Motor neuron (in vitro differentiated cells): ENCODE results near the gene CCDC34. TPM values are rescaled to one million over a fixed set of nuclear protein-coding genes. Genes with fewer than 3 reads are reported as not detected.

Experiments used
- ATAC-seq, 8 experiments: fragments of 200-7000 bp; cut with Tn5 transposase; replicated peaks in 6 of 8; 2 replicates each; pipeline ENCODE4 v1.8.0; 2021; ENCODE audit warnings: mild to moderate bottlenecking in 8 of 8, moderate library complexity in 8 of 8
- H3K27ac ChIP-seq, 2 donors: fragments of 250-450 bp; sonication (Bioruptor Pico); 2 replicates each; pipeline ENCODE4 v1.9.0; 2021; ENCODE audit warnings: antibody characterized with exemption in 2 of 2, mild to moderate bottlenecking in 2 of 2, moderate library complexity in 1 of 2
- H3K4me1 ChIP-seq, 2 donors: fragments of 250-450 bp; sonication (Bioruptor Pico); replicated peaks in 1 of 2; 2 replicates each; pipeline ENCODE4 v1.6.1; 2021; ENCODE audit warnings: antibody characterized with exemption in 2 of 2, mild to moderate bottlenecking in 2 of 2, moderate library complexity in 1 of 2
- H3K4me3 ChIP-seq, 5 donors: fragments of 250-450 bp; sonication (Bioruptor Pico); 2 replicates each; pipeline ENCODE4 v1.9.0; 2021; ENCODE audit warnings: antibody characterized with exemption in 5 of 5, mild to moderate bottlenecking in 5 of 5, moderate library complexity in 4 of 5
- WGBS, 10 experiments: fragments of 450-650 bp; shearing (Covaris generic); methylation state at CpG; one replicate each; pipeline ENCODE4 v1.0.0; 2022; 5-methylcytosine and 5-hydroxymethylcytosine counted together
- in situ Hi-C, 9 experiments: fragments of 400-800 bp; cut with MboI; loops; one replicate each; pipeline ENCODE4 v1.15.0; 2021; ENCODE audit warnings: low sequenced_read_pairs in 9 of 9, low pct_unique_long_range_greater_than_20kb in 2 of 9; ENCODE audit not compliant: unreplicated experiment in 9 of 9
- total RNA-seq, 8 experiments: library from RNA; unstranded; fragments of 300-600 nt; gene quantifications; 2 replicates each; pipeline versions ENCODE4 v1.2.3 to v1.2.4, GENCODE V29; 2022

The CCDC34 gene
- total RNA-seq, 8 experiments from 2014 or later: 9.4 to 40.2 (median 23.9) TPM

DNA sequence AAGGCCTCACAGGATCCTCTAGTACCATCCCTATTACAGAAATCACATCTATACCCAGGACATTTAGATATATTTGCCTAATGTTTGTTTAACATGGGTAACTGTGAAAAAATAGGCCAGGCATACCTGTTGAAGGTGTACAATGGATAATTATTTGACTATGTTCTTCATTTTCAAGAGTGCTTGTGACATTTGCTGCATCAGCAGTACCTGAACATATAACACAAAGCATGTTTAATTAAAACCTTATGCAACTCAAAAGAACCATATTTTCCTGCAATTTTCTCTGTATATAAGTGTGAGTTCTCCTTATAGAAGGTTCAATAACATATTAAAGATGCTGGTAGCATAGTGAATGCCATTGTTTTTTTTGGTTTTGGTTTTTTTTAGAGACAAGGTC is 8.5 kb upstream of the CCDC34 start:
- H3K27ac ChIP-seq: no peak overlapping the region
- ATAC-seq: no peak
- H3K4me1 ChIP-seq: no peaks in the 10 kb centered on the region
- in situ Hi-C loops: loop anchor here in 1 of 9 experiments (25.0 kb wide), 1 partner anchor 91 kb away; the partner anchor contains the start of gene LGR4
- no peak overlapping the region for H3K4me3 ChIP-seq

DNA sequence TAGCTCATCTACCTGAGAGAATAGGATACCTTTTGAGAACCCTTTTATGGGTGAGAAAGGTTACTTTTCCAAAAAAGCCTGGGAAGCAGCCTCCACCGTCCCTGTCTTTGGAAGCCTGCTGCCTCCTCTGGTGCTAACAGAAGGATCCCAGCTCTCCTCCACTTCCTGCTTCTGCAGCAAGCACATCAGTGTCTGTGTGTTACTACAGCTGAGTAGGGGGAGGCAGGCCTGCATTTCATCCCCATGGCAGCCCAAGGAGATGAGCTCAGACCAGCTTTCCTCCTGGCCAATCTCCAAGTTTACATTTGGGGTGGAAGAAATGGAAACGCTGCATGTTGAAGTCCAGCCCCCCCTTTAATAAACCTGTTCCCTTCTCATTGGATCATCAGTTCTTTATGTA is 7.4 kb upstream of the CCDC34 start:
- no peaks in the 10 kb centered on the region for H3K4me1 ChIP-seq
- ATAC-seq: peak in 2 of 8 experiments; percentile 57 to 95
- H3K4me3 ChIP-seq: no peak overlapping the region
- in situ Hi-C loops: loop anchor here in 1 of 9 experiments (25.0 kb wide), 1 partner anchor 92 kb away; the partner anchor contains the start of gene LGR4
- 20 to 100% (median 79%) methylated on average over 1 to 2 of the region's 2 CpGs; no CpG with 5 or more reads in 5 of the 10 experiments for WGBS, 10 experiments
- H3K27ac ChIP-seq: no peak overlapping the region

- in situ Hi-C loops: loop anchor here in 1 of 9 experiments (25.0 kb wide), 1 partner anchor 94 kb away; the partner anchor contains the start of gene LGR4
- Histone ChIP-seq H3K27ac (no peak overlapping the region), H3K4me1 (peaks cover 6% of the 10 kb centered on the region in 2 donors)
Measured at GRCh38 chr11:27367881-27368280, 4.9 kb upstream of the CCDC34 start.

DNA sequence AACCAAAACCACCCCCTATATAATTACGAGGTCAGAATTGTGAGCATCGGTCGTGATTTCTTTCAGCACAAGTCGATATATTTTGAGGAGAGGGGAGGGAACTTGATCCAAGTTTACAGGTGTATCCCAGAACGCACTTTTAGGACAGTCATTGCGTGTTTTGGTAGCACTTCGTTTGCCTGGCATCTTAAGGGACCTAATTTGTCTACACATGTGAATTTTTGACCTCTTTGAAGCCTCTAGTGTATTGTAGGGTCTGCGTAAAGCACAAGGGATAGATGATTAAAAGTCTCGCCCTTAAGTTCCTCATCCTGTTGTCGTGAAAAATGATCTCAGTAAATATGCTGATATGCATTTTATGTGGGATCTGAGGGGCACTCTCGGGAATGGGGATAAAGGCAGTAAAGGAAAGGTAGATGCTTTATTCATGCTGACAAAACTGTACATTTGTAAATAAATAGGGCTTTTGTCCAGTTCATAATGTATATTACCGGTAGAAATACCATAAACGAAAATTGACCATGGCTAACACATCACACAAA is 632 bp upstream of the CCDC34 start:
- ATAC-seq: no peak
- H3K4me1 ChIP-seq: peaks cover 12 to 15% of the 10 kb centered on the region in 2 donors
- WGBS, 10 experiments: 34 to 80% (median 60%) methylated on average over 1 to 11 of the region's 13 CpGs
- in situ Hi-C loops: loop anchor here in 1 of 9 experiments (25.0 kb wide), 1 partner anchor 99 kb away; the partner anchor contains the start of gene LGR4
- peak overlapping the region; percentile 46 to 66 (median 58) for H3K4me3 ChIP-seq
- H3K27ac ChIP-seq: peak overlapping the region; percentile 31 to 72

More at GRCh38 chr11:27367881-27368280, 4.9 kb upstream of the CCDC34 start:
- peak in 1 of 8 experiments; percentile 19 for ATAC-seq
- no peak overlapping the region for H3K4me3 ChIP-seq
- WGBS, 10 experiments: 73 to 96% (median 90%) methylated on average over 2 to 10 of the region's 10 CpGs; no CpG with 5 or more reads in 1 of the 10 experiments

DNA sequence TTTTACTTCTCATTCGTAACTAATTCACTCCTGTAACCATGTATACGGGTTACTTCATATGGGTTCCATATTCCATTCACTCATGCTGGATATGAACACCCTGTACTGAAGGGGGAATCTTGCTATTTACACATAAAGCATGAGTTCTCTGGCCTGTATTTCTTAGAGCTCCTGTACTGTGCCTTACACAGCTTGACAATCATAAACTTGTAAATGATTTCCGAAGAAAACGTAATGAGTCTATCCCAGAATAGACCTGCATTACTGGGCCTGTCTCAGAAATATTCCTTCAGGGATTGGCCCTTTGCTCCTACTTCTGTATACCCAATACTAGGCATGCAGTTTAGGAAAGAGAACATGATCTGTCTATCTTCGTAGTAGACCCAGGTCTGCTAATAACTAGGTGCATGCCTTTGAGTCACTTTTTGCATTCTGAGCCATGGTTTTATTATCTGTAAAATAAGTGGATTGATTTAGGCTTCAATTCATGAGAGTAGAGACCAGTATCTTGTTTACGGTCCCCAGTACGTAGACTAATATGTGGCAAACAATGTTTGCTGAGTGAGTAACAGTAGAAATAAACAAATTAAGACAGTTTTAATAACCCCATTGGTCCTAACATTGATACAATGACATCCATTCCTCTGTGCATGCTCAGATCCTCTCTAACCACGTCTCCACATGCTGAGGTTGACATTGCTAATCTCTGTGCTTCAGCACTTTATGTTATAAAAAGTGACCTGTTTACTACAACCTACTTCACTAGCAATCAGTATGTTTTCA is 1.2 kb downstream of the CCDC34 start:
- in situ Hi-C loops: loop anchor here in 1 of 9 experiments (25.0 kb wide), 1 partner anchor 100 kb away; the partner anchor contains the start of gene LGR4
- H3K4me3 ChIP-seq: peak overlapping the region; percentile 46 to 66 (median 58)
- WGBS, 10 experiments: 17 to 89% (median 65%) methylated on average over 2 to 8 of the region's 8 CpGs; no CpG with 5 or more reads in 2 of the 10 experiments
- peak in 2 of 8 experiments; percentile 3 to 8 for ATAC-seq
- H3K27ac ChIP-seq: no peak overlapping the region
- H3K4me1 ChIP-seq: peaks cover 12 to 15% of the 10 kb centered on the region in 2 donors

- in situ Hi-C loops: loop anchor here in 1 of 9 experiments (25.0 kb wide), 1 partner anchor 104 kb away; the partner anchor contains the start of gene LGR4
- Histone ChIP-seq H3K4me1 (peaks cover 6 to 9% of the 10 kb centered on the region in 2 donors), H3K27ac (no peak overlapping the region), H3K4me3 (no peak overlapping the region)
- WGBS, 10 experiments: 75 to 100% (median 100%) methylated on average over 1 of the region's 1 CpG; no CpG with 5 or more reads in 3 of the 10 experiments
- no peak for ATAC-seq
Measured at GRCh38 chr11:27358296-27358695, 4.7 kb downstream of the CCDC34 start.

DNA sequence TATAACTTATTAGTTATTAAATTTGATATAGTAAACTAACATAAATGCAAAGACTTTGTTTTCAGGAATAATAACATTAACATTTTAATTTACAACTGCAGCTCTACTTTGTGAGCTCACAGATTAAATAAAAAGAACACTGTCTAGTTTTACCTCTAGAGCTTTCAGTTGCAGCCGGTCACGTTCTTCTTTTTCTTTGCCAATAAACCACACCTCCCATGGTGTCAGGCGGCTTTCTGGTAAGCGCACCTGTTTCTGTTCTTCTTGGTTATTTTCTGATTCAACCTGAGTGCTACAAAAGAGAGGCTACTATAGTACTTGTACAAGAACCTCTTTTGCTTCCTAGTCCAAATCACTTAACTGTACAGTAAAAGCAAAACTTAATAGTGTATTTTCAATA is 5.8 kb downstream of the CCDC34 start:
- Histone ChIP-seq H3K4me1 (peaks cover 6 to 7% of the 10 kb centered on the region in 2 donors), H3K4me3 (no peak overlapping the region), H3K27ac (no peak overlapping the region)
- in situ Hi-C loops: loop anchor here in 1 of 9 experiments (25.0 kb wide), 1 partner anchor 105 kb away; the partner anchor contains the start of gene LGR4
- 60 to 100% (median 90%) methylated on average over 1 to 4 of the region's 4 CpGs for WGBS, 10 experiments
- ATAC-seq: no peak

DNA sequence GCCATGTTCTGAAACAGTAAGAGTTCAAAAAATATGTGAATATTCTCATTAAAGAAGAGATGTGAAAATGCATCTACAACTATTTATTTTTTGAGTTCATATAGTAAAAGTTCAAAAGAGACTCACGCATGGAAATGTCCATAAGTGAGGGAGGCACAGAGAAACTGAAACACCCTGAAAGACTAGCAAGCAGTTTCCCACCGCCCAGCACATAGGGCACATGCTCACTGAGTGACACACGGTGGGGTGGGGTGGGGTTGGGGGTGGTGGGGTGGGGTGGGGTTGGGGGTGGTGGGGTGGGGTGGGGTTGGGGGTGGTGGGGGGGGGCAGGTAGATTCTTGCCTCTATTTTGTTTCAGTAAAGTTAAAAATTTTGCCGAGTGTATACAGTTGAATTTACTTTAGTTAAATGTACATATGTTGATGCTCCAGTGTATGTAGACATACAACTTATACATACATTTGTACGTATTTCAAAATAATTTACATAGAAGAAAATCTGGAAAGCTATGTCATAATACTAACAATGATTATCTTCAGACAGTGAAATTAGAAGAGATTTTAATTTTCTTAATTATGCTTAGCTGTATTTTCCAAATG is 6.3 kb downstream of the CCDC34 start:
- in situ Hi-C loops: loop anchor here in 1 of 9 experiments (25.0 kb wide), 1 partner anchor 106 kb away; the partner anchor contains the start of gene LGR4
- ATAC-seq: peak in 2 of 8 experiments; percentile 22 to 57
- H3K4me3 ChIP-seq: no peak overlapping the region
- 0 to 100% (median 92%) methylated on average over 1 to 4 of the region's 5 CpGs; no CpG with 5 or more reads in 3 of the 10 experiments for WGBS, 10 experiments
- H3K27ac ChIP-seq: no peak overlapping the region
- H3K4me1 ChIP-seq: peaks cover 2% of the 10 kb centered on the region in 2 donors

GRCh38 chr11:27355575-27356104 is 7.4 kb downstream of the CCDC34 start:
- no peak overlapping the region for H3K4me3 ChIP-seq
- H3K4me1 ChIP-seq: no peaks in the 10 kb centered on the region
- 56 to 100% (median 94%) methylated on average over 1 to 3 of the region's 3 CpGs for WGBS, 10 experiments
- no peak overlapping the region for H3K27ac ChIP-seq
- no peak for ATAC-seq
- in situ Hi-C loops: loop anchor here in 1 of 9 experiments (25.0 kb wide), 1 partner anchor 107 kb away; the partner anchor contains the start of gene LGR4

- H3K4me3 ChIP-seq: no peak overlapping the region
- no peaks in the 10 kb centered on the region for H3K4me1 ChIP-seq
- H3K27ac ChIP-seq: no peak overlapping the region
- WGBS, 10 experiments: 60 to 100% (median 83%) methylated on average over 1 to 4 of the region's 5 CpGs; no CpG with 5 or more reads in 3 of the 10 experiments
- ATAC-seq: no peak
- in situ Hi-C loops: loop anchor here in 1 of 9 experiments (25.0 kb wide), 1 partner anchor 108 kb away; the partner anchor contains the start of gene LGR4
Measured at GRCh38 chr11:27354359-27354965, 8.6 kb downstream of the CCDC34 start.

- H3K4me1 ChIP-seq: peaks cover under 1 to 3% of the 10 kb centered on the region in 2 donors
- H3K27ac ChIP-seq: no peak overlapping the region
- 88 to 100% (median 100%) methylated on average over 1 to 2 of the region's 2 CpGs; no CpG with 5 or more reads in 1 of the 10 experiments for WGBS, 10 experiments
- no peak overlapping the region for H3K4me3 ChIP-seq
- in situ Hi-C loops: loop anchor here in 1 of 9 experiments (25.0 kb wide), 1 partner anchor 109 kb away; the partner anchor contains the start of gene LGR4
- ATAC-seq: no peak
Measured at GRCh38 chr11:27353593-27354358, 9.2 kb downstream of the CCDC34 start.
